ENCODE data around the gene CRELD2. TPM values are rescaled to one million over a fixed set of nuclear protein-coding genes. Genes with fewer than 3 reads are reported as not detected.

The CRELD2 gene
- total and polyA plus RNA-seq, 2 of the 4 experiments (the other 2 are of a cell fraction) = 36.2 to 70.7 TPM

GRCh38 chr22:49887064-49887451 is 31.4 kb upstream of the CRELD2 start:
- H2BK120ac ChIP-seq (ENCODE audit: low read depth, low read length) = no peak overlapping the region
- in situ Hi-C loops (cut with MboI; ENCODE audit: low sequenced_read_pairs) = no loop called here

More at GRCh38 chr22:49887064-49887451, 31.4 kb upstream of the CRELD2 start:
- H2BK15ac ChIP-seq (ENCODE audit: low read depth, low read length) = no peak overlapping the region
- no peak overlapping the region for H3K14ac ChIP-seq (replicated peaks; ENCODE audit: low read depth, low read length)
- no peak overlapping the region for H3K56ac ChIP-seq (ENCODE audit: extremely low read depth, insufficient read depth, low read length)
- H3K4ac ChIP-seq (ENCODE audit: low read depth, low read length) = no peak overlapping the region
- no peak overlapping the region for H2AK9ac ChIP-seq (replicated peaks; ENCODE audit: low read depth, low read length, poor library complexity)
- H3K9ac ChIP-seq (ENCODE audit: low read depth, low read length) = no peak overlapping the region
- BruUV-seq (replicated peaks) = no TSS peak
- no peak overlapping the region for H3K18ac ChIP-seq (ENCODE audit: low read depth, low read length)
- peaks cover 5% of the 10 kb centered on the region for H3K9me1 ChIP-seq (ENCODE audit: insufficient read depth, low read length)
- WGBS, 2 experiments (ENCODE audit: extremely low coverage in 2 of 2, insufficient read length in 1 of 2) = 100% methylated on average over 6 of the region's 14 CpGs; no CpG with 5 or more reads in 1 of the 2 experiments
- H3K4me3 ChIP-seq (ENCODE audit: insufficient read depth, low read depth, low read length) = no peak overlapping the region
- ATAC-seq (ENCODE audit: low read depth) (no peak), DNase-seq (no peak)
- ChIA-PET POLR2A (ENCODE audit: unreplicated experiment) (no interaction called here), CTCF (no interaction called here)
- peaks cover 30% of the 10 kb centered on the region for H4K20me1 ChIP-seq (ENCODE audit: insufficient read depth, low read length)
- no peak overlapping the region for H2AFZ ChIP-seq (replicated peaks; ENCODE audit: low read length, poor library complexity)
- H3K27me3 ChIP-seq (ENCODE audit: control insufficient read depth, insufficient read depth, low read length) = no peaks in the 10 kb centered on the region
- H3K79me1 ChIP-seq (ENCODE audit: low read depth in 1 of 2, low read length in 2 of 2) = peaks cover 46 to 77% of the 10 kb centered on the region in 2 experiments
- intact Hi-C loops (cut with micrococcal nuclease) (no loop called here), dilution Hi-C loops (cut with HindIII; ENCODE audit: low sequenced_read_pairs, unreplicated experiment) (no loop called here)
- H4K5ac ChIP-seq (ENCODE audit: low read depth, low read length) = no peak overlapping the region
- no peak overlapping the region for H4K91ac ChIP-seq (ENCODE audit: insufficient read depth, low read depth, low read length)
- no peak overlapping the region for H4K8ac ChIP-seq (ENCODE audit: low read depth in 2 of 2, low read length in 2 of 2)
- no peak overlapping the region for H2BK20ac ChIP-seq (ENCODE audit: low read depth, low read length)
- peaks cover 4% of the 10 kb centered on the region; the same call in 1 of the 2 replicates for H3K4me1 ChIP-seq (ENCODE audit: control insufficient read depth, insufficient read depth, low read length)
- peaks cover 49% of the 10 kb centered on the region for H3K36me3 ChIP-seq (ENCODE audit: control insufficient read depth, insufficient read depth, low read length)
- H2BK5ac ChIP-seq (ENCODE audit: low read depth, low read length, poor library complexity, severe bottlenecking) = no peak overlapping the region
- H3K27ac ChIP-seq (ENCODE audit: insufficient read depth, low read length) = no peak overlapping the region
- no peak for TF ChIP-seq USF2 (IDR thresholded peaks at IDR 0.05; ENCODE audit: low read depth, low read length)
- TF ChIP-seq CEBPB (IDR thresholded peaks at IDR 0.05; ENCODE audit: low read depth, low read length) = no peak
- TF ChIP-seq, protein P1, sequence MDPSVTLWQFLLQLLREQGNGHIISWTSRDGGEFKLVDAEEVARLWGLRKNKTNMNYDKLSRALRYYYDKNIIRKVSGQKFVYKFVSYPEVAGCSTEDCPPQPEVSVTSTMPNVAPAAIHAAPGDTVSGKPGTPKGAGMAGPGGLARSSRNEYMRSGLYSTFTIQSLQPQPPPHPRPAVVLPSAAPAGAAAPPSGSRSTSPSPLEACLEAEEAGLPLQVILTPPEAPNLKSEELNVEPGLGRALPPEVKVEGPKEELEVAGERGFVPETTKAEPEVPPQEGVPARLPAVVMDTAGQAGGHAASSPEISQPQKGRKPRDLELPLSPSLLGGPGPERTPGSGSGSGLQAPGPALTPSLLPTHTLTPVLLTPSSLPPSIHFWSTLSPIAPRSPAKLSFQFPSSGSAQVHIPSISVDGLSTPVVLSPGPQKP (IDR thresholded peaks at IDR 0.05; ENCODE audit: borderline replicate concordance, low read depth, low read length) = no peak
- TF ChIP-seq MAZ (IDR thresholded peaks at IDR 0.05; ENCODE audit: borderline replicate concordance, low read depth, low read length) = no peak
- TF ChIP-seq CHD1 (IDR thresholded peaks at IDR 0.05; ENCODE audit: low read depth, low read length) = no peak
- TF ChIP-seq POLR2A (IDR thresholded peaks at IDR 0.05; ENCODE audit: low read depth, low read length) = no peak
- no peak for TF ChIP-seq RCOR1 (IDR thresholded peaks at IDR 0.05; ENCODE audit: insufficient replicate concordance, low read length)
- no peak for TF ChIP-seq CTCF (conservative IDR thresholded peaks at IDR 0.05; ENCODE audit: low read depth, low read length)
- TF ChIP-seq MXI1 (IDR thresholded peaks at IDR 0.05; ENCODE audit: borderline replicate concordance, low read depth, low read length) = no peak
- TF ChIP-seq MAFK (IDR thresholded peaks at IDR 0.05; ENCODE audit: low read depth, low read length) = no peak
- no peak for TF ChIP-seq BHLHE40 (IDR thresholded peaks at IDR 0.05; ENCODE audit: low read depth, low read length)
- no peak for TF ChIP-seq FOS (IDR thresholded peaks at IDR 0.05; ENCODE audit: low read depth, low read length)
- no peak for TF ChIP-seq SMC3 (IDR thresholded peaks at IDR 0.05; ENCODE audit: low read depth, low read length)
- no peak for TF ChIP-seq RFX5 (IDR thresholded peaks at IDR 0.05; ENCODE audit: low read depth, low read length)
- TF ChIP-seq NFE2L2 (IDR thresholded peaks at IDR 0.05; ENCODE audit: low read depth, low read length) = no peak
- TF ChIP-seq RAD21 (IDR thresholded peaks at IDR 0.05; ENCODE audit: low read length) = no peak
- no peak overlapping the region for H3K4me2 ChIP-seq (ENCODE audit: low read depth, low read length)
- H3K23ac ChIP-seq (ENCODE audit: low read depth, low read length) = no peak overlapping the region
- peaks cover 9% of the 10 kb centered on the region for H3K9me3 ChIP-seq (ENCODE audit: control insufficient read depth, insufficient read depth, low read length)
- H2AK5ac ChIP-seq (ENCODE audit: low read depth, low read length) = no peak overlapping the region

Measured in IMR-90 (cell line).